GM23248 (cell line): ENCODE results near the gene IGF2BP2. TPM values are rescaled to one million over a fixed set of nuclear protein-coding genes. Genes with fewer than 3 reads are reported as not detected.
"Not testable (repeated sequence)": the region's sequence is repeated elsewhere in the genome, so short reads cannot be mapped to it uniquely, and the experiment has no call there.

Experiments used
- DNase-seq: peaks from one replicate; pipeline ENCODE4 v3.0.0-alpha.2; 2015
- H2AFZ ChIP-seq: fragments of 200-600 bp; sonication (generic); 2 replicates; pipeline ENCODE4 v1.6.1; 2016; ENCODE audit warnings: antibody characterized with exemption
- H3F3A ChIP-seq: fragments of 200-600 bp; sonication (generic); 2 replicates; pipeline ENCODE4 v1.6.1; 2016; ENCODE audit warnings: mild to moderate bottlenecking, antibody characterized with exemption, mixed run types; ENCODE audit not compliant: insufficient read depth
- H3K27ac ChIP-seq: fragments of 200-600 bp; sonication (generic); 2 replicates; pipeline ENCODE4 v1.5.1; 2016; ENCODE audit warnings: mild to moderate bottlenecking
- H3K27me3 ChIP-seq: fragments of 200-600 bp; sonication (generic); replicated peaks from 2 replicates; pipeline ENCODE4 v1.6.1; 2016; ENCODE audit warnings: mild to moderate bottlenecking; ENCODE audit not compliant: insufficient read depth
- H3K36me3 ChIP-seq: fragments of 200-600 bp; sonication (generic); 2 replicates; pipeline ENCODE4 v1.6.1; 2016; ENCODE audit warnings: low read depth, mild to moderate bottlenecking
- H3K4me1 ChIP-seq: fragments of 200-600 bp; sonication (generic); 2 replicates; pipeline ENCODE4 v1.6.1; 2016; ENCODE audit warnings: mild to moderate bottlenecking; ENCODE audit not compliant: insufficient read depth
- H3K4me2 ChIP-seq: fragments of 200-600 bp; sonication (generic); one replicate; pipeline ENCODE4 v1.6.1; 2016; ENCODE audit warnings: mild to moderate bottlenecking; ENCODE audit not compliant: unreplicated experiment
- H3K4me3 ChIP-seq: fragments of 200-600 bp; sonication (generic); 2 replicates; pipeline ENCODE4 v1.5.1; 2016; ENCODE audit warnings: mild to moderate bottlenecking
- H3K79me2 ChIP-seq: fragments of 200-600 bp; sonication (generic); 2 replicates; pipeline ENCODE4 v1.6.1; 2016; ENCODE audit warnings: mild to moderate bottlenecking; ENCODE audit not compliant: insufficient read depth
- H3K9ac ChIP-seq: fragments of 200-600 bp; sonication (generic); 2 replicates; pipeline ENCODE4 v1.6.1; 2016; ENCODE audit warnings: mild to moderate bottlenecking
- H3K9me2 ChIP-seq: fragments of 200-600 bp; sonication (generic); 2 replicates; pipeline ENCODE4 v1.6.1; 2016; ENCODE audit warnings: mixed run types, mild to moderate bottlenecking, moderate library complexity; ENCODE audit not compliant: insufficient read depth
- H3K9me3 ChIP-seq: fragments of 200-600 bp; sonication (generic); one replicate; pipeline ENCODE4 v1.6.1; 2017; ENCODE audit warnings: low read depth
- H4K20me1 ChIP-seq: fragments of 200-600 bp; sonication (generic); 2 replicates; pipeline ENCODE4 v1.6.0; 2016; ENCODE audit not compliant: insufficient read depth
- EZH2 ChIP-seq: fragments of 200-600 bp; sonication (generic); IDR thresholded peaks from 2 replicates; pipeline ENCODE4 v1.6.1; 2018; ENCODE audit warnings: antibody characterized with exemption, mild to moderate bottlenecking; ENCODE audit not compliant: insufficient read depth, poor library complexity, severe bottlenecking
- EZH2phosphoT487 ChIP-seq: fragments of 200-600 bp; sonication (generic); IDR thresholded peaks from 2 replicates; pipeline ENCODE4 v1.6.1; 2018; ENCODE audit warnings: antibody characterized with exemption, moderate library complexity, mild to moderate bottlenecking, low read depth; ENCODE audit not compliant: insufficient read depth
- WGBS, 2 experiments: methylation state at CpG; one replicate each; pipeline ENCODE4 v1.1.6; 2015 to 2017; ENCODE audit warnings: low lambda C conversion rate in 2 of 2, low coverage in 1 of 2; ENCODE audit errors: missing lambda C conversion rate in 2 of 2; 5-methylcytosine and 5-hydroxymethylcytosine counted together
- in situ Hi-C: fragments of 300-500 bp; cut with MboI; formaldehyde crosslinking; loops from 2 replicates; pipeline ENCODE4 v1.15.0; 2020
- polyA plus RNA-seq: library from polyadenylated mRNA; unstranded; fragments of >200 nt; fragmentation: Nextera tagmentation; extraction: Ambion mirVana; gene quantifications from 2 replicates; pipeline ENCODE4 v1.2.1, GENCODE V29; 2016
- total RNA-seq: library from RNA; depleted of rRNA; stranded (reverse); fragments of >200 nt; shearing (Covaris generic); gene quantifications from 2 replicates; pipeline ENCODE4 v1.2.3, GENCODE V29; 2014

The IGF2BP2 gene
- total and polyA plus RNA-seq, 2 experiments from 2014 or later: 60.6 to 62.5 TPM

DNA sequence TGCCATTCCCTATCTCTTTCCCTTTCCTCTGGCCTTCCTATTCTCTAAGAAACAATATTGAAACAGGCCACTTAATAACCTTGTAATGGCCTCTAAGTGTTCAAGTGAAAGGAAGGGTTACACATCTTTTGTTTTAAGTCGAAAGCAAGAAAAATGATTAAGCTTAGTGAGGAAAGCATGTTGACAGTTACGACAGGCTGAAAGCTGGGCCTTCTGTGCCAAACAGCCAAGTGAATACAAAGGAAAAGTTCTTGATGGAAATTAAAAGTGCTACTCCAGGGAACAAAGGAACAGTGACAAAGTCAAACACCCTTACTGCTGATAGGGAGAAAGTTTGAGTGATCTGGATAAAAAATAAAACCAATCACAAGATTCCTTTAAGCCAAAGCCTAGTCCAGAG is 184.5 kb downstream of the IGF2BP2 start:
- no peak overlapping the region for H2AFZ ChIP-seq
- in situ Hi-C loops: no loop called here
- 95 to 98% methylated on average over 2 of the region's 2 CpGs for WGBS, 2 experiments

DNA sequence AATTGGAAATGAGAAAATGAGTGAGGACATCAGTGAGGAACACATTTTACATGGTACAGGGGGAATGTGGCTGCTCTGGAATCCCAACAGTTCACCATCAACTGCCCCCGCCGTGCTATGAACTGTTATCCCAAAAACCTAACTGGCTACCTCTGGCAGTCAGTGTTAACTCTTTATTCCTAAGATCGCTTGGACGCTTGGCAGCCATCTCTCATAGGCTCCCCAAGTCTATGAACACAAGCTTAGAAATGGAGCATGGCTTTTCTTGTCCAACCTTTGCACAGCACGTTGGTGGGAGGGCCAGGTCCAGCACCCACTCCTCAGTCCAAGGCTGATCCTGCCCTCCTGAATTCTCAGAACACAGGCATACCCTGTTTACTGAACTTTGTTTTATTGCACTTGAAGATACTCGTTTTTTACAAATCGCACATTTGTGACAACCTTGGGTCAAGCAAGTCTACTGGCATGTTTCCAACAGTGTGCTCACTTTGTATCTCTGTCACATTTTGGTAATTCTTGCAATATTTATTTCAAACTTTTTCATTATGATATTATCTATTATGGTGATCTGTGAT is 185.1 kb downstream of the IGF2BP2 start:
- Histone ChIP-seq H3K9me2 (no peaks in the 10 kb centered on the region), H3F3A (peaks cover 8% of the 10 kb centered on the region), H3K36me3 (peaks cover 7% of the 10 kb centered on the region), H3K4me2 (no peak overlapping the region), H3K27me3 (no peaks in the 10 kb centered on the region), H4K20me1 (no peaks in the 10 kb centered on the region), H3K9ac (no peak overlapping the region), H3K4me1 (no peaks in the 10 kb centered on the region), H3K27ac (no peak overlapping the region), H3K79me2 (no peaks in the 10 kb centered on the region), H3K9me3 (no peaks in the 10 kb centered on the region), H2AFZ (no peak overlapping the region), H3K4me3 (no peak overlapping the region)
- TF ChIP-seq EZH2phosphoT487 (no peak), EZH2 (no peak)
- no peak for DNase-seq
- 85 to 88% methylated on average over 7 of the region's 7 CpGs for WGBS, 2 experiments
- in situ Hi-C loops: no loop called here

More for the DNA sequence above, 184.5 kb downstream of the IGF2BP2 start:
- no peaks in the 10 kb centered on the region for H3K27me3 ChIP-seq
- no peak overlapping the region for H3K9ac ChIP-seq
- H3K36me3 ChIP-seq: peaks cover 10% of the 10 kb centered on the region
- H3K4me1 ChIP-seq: no peaks in the 10 kb centered on the region
- H3K4me2 ChIP-seq: no peak overlapping the region
- H4K20me1 ChIP-seq: no peaks in the 10 kb centered on the region
- TF ChIP-seq EZH2phosphoT487 (no peak), EZH2 (no peak)
- no peak overlapping the region for H3K4me3 ChIP-seq
- no peak for DNase-seq
- no peaks in the 10 kb centered on the region for H3K9me3 ChIP-seq
- no peaks in the 10 kb centered on the region for H3K79me2 ChIP-seq
- H3K9me2 ChIP-seq: no peaks in the 10 kb centered on the region
- H3F3A ChIP-seq: peaks cover 2% of the 10 kb centered on the region
- no peak overlapping the region for H3K27ac ChIP-seq

- H3K9me2 ChIP-seq, in situ Hi-C loops, H3K27ac ChIP-seq, DNase-seq, H3K79me2 ChIP-seq, H3K4me2 ChIP-seq, H3K4me3 ChIP-seq, H3F3A ChIP-seq, H3K27me3 ChIP-seq, H2AFZ ChIP-seq, H3K9me3 ChIP-seq, H3K36me3 ChIP-seq, H4K20me1 ChIP-seq, H3K4me1 ChIP-seq, H3K9ac ChIP-seq: not testable (repeated sequence)
- WGBS, 2 experiments: 90 to 91% methylated on average over 11 of the region's 11 CpGs
Measured at GRCh38 chr3:185638651-185639050, 186.2 kb downstream of the IGF2BP2 start.

GRCh38 chr3:185637388-185637787 is 187.5 kb downstream of the IGF2BP2 start:
- Histone ChIP-seq H3K27me3 (no peaks in the 10 kb centered on the region), H3K4me3 (no peak overlapping the region), H3K79me2 (no peaks in the 10 kb centered on the region), H2AFZ (no peak overlapping the region), H3K27ac (no peak overlapping the region), H3K36me3 (no peaks in the 10 kb centered on the region), H3K9me3 (no peaks in the 10 kb centered on the region), H3K9me2 (no peaks in the 10 kb centered on the region), H4K20me1 (no peaks in the 10 kb centered on the region), H3K4me2 (no peak overlapping the region), H3K4me1 (no peaks in the 10 kb centered on the region), H3K9ac (no peak overlapping the region), H3F3A (peaks cover 18% of the 10 kb centered on the region)
- TF ChIP-seq EZH2phosphoT487 (no peak), EZH2 (no peak)
- in situ Hi-C loops: no loop called here
- DNase-seq: no peak
- 83 to 92% methylated on average over 3 of the region's 3 CpGs for WGBS, 2 experiments

GRCh38 chr3:185632996-185633395 is 191.8 kb downstream of the IGF2BP2 start:
- H3K9me2 ChIP-seq: no peaks in the 10 kb centered on the region
- 0 out of 2 replicates have a peak, but pooled peaks cover 7% of the 10 kb centered on the region for H3K36me3 ChIP-seq
- H3K4me3 ChIP-seq: no peak overlapping the region
- peaks cover 16% of the 10 kb centered on the region for H3K4me1 ChIP-seq
- no peak overlapping the region for H3K9ac ChIP-seq
- H3K9me3 ChIP-seq: no peaks in the 10 kb centered on the region
- no peak overlapping the region for H2AFZ ChIP-seq
- in situ Hi-C loops: no loop called here
- H3K79me2 ChIP-seq: no peaks in the 10 kb centered on the region
- TF ChIP-seq EZH2 (no peak), EZH2phosphoT487 (no peak)
- H3K27ac ChIP-seq: no peak overlapping the region
- DNase-seq: no peak
- 95 to 99% methylated on average over 4 of the region's 4 CpGs for WGBS, 2 experiments
- peaks cover 45% of the 10 kb centered on the region for H3F3A ChIP-seq
- no peaks in the 10 kb centered on the region for H3K27me3 ChIP-seq
- no peaks in the 10 kb centered on the region for H4K20me1 ChIP-seq
- H3K4me2 ChIP-seq: no peak overlapping the region
